ENCODE results near the gene SNX27. TPM values are rescaled to one million over a fixed set of nuclear protein-coding genes. Genes with fewer than 3 reads are reported as not detected.

The SNX27 gene
- total and polyA plus RNA-seq, 12 donors: 6.0 to 46.7 (median 24.1) TPM

GRCh38 chr1:151585622-151586021, 26.2 kb upstream of the SNX27 start:
- intact Hi-C loops (cut with DNase I): no loop called here
- Histone ChIP-seq H3K27ac (no peak overlapping the region), H3K36me3 (replicated peaks in 1 of 2) (peaks cover 0 to 3% of the 10 kb centered on the region in 2 donors), H3K4me1 (replicated peaks in 1 of 2) (no peaks in the 10 kb centered on the region), H3K27me3 (no peaks in the 10 kb centered on the region), H3K9me3 (replicated peaks in 1 of 3) (no peaks in the 10 kb centered on the region), H3K4me3 (no peak overlapping the region)
- WGBS, 4 donors: 0 to 67% (median 25%) methylated on average over 1 of the region's 1 CpG
- DNase-seq: no peak
- TF ChIP-seq CTCF (IDR thresholded peaks at IDR 0.05) (no peak), POLR2A (IDR thresholded peaks at IDR 0.05) (no peak)

GRCh38 chr1:151590961-151591360, 20.9 kb upstream of the SNX27 start:
- no peak for TF ChIP-seq CTCF (IDR thresholded peaks at IDR 0.05)
- no peak for TF ChIP-seq POLR2A (IDR thresholded peaks at IDR 0.05)
- H3K4me1 ChIP-seq (replicated peaks in 1 of 2): peaks cover 0 to 9% of the 10 kb centered on the region in 2 donors
- no peak for DNase-seq
- H3K9me3 ChIP-seq (replicated peaks in 1 of 3): no peaks in the 10 kb centered on the region
- H3K27ac ChIP-seq: no peak overlapping the region
- intact Hi-C loops (cut with DNase I): loop anchor here (5.0 kb wide), 2 partner anchors 141 to 146 kb away; no protein-coding TSS in a partner anchor
- H3K27me3 ChIP-seq: no peaks in the 10 kb centered on the region
- WGBS, 4 donors: 80 to 90% (median 82%) methylated on average over 3 of the region's 3 CpGs
- H3K4me3 ChIP-seq: no peak overlapping the region
- no peaks in the 10 kb centered on the region for H3K36me3 ChIP-seq (replicated peaks in 1 of 2)

- WGBS, 4 donors: 14 to 36% (median 25%) methylated on average over 8 to 9 of the region's 9 CpGs
- Histone ChIP-seq H3K4me1 (replicated peaks in 1 of 2) (peaks cover 0 to 9% of the 10 kb centered on the region in 2 donors), H3K27ac (no peak overlapping the region), H3K4me3 (peak overlapping the region in 1 of 4 donors; percentile 32), H3K9me3 (replicated peaks in 1 of 3) (no peaks in the 10 kb centered on the region), H3K27me3 (no peaks in the 10 kb centered on the region), H3K36me3 (replicated peaks in 1 of 2) (no peaks in the 10 kb centered on the region)
- TF ChIP-seq CTCF (IDR thresholded peaks at IDR 0.05) (no peak), POLR2A (IDR thresholded peaks at IDR 0.05) (no peak)
- no peak for DNase-seq
- intact Hi-C loops (cut with DNase I): loop anchor here (5.0 kb wide), 2 partner anchors 139 to 144 kb away; no protein-coding TSS in a partner anchor
These were observed 18.1 kb upstream of the SNX27 start for GRCh38 chr1:151593730-151594129.

- Histone ChIP-seq H3K36me3 (replicated peaks in 1 of 2) (no peaks in the 10 kb centered on the region), H3K27ac (no peak overlapping the region), H3K27me3 (no peaks in the 10 kb centered on the region), H3K9me3 (replicated peaks in 1 of 3) (no peaks in the 10 kb centered on the region), H3K4me3 (peak overlapping the region in 1 of 4 donors; percentile 32), H3K4me1 (replicated peaks in 1 of 2) (peaks cover 0 to 9% of the 10 kb centered on the region in 2 donors)
- WGBS, 4 donors: 6 to 10% (median 8%) methylated on average over 12 of the region's 12 CpGs
- peak; percentile 61 to 89 (median 81) for DNase-seq
- no peak for TF ChIP-seq POLR2A (IDR thresholded peaks at IDR 0.05)
- TF ChIP-seq CTCF (IDR thresholded peaks at IDR 0.05): peak; percentile 72 to 92 (median 84)
- intact Hi-C loops (cut with DNase I): loop anchor here (5.0 kb wide), 2 partner anchors 138 to 143 kb away; no protein-coding TSS in a partner anchor
These were observed 17.7 kb upstream of the SNX27 start for GRCh38 chr1:151594143-151594625.
